ENCODE data around the gene EHMT2.

GRCh38 chr6:31861150-31861549 is 36.3 kb downstream of the EHMT2 start:
- TF ChIP-seq POLR2A (IDR thresholded peaks at IDR 0.05; ENCODE audit: low read depth, low read length) (no peak), POLR2AphosphoS5 (IDR thresholded peaks at IDR 0.05; ENCODE audit: low read depth, low read length) (no peak), TAF1 (IDR thresholded peaks at IDR 0.05; ENCODE audit: borderline replicate concordance, low read depth, low read length) (no peak)

Measured in GM12892 (cell line).